Measurements from ENCODE around the gene CBY1.
"Not testable (repeated sequence)": the region's sequence is repeated elsewhere in the genome, so short reads cannot be mapped to it uniquely, and the experiment has no call there.

Gene CBY1

DNA sequence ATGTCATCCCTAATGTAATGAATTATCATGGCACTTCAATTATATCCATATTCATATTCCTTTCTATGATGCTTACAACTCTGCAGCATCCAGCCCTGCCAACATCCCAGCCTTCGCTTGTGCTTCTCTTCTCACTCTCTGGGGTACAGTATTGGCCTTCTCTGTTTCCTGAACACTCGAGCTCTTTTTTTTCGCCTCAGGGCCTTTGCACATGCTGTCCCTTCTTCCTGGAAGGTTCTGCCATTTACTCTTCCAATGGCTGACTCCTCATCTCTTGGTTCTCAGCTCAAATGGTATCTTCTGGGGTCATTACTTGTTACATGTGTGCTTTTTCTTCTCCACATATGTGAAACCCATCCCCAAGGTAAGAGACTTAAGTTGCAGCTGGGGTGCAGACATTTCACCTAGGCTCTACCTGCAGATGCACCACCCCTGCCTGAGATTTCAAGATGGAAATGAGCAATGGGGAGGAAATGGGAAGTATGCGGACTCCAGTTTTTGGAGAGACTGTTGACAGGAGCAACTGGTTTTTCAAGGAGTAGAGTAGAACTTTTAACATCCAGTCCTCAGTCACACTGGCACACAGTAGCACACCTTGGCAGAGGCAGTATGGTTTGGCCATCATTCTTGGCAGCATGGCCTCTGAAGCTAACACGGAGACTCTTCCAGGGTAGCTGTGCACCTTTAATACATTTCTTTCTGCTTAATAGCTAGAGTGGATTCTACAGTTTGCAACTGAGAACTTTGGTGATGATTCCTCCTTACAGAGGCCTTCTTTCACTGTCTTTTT, 44.0 kb upstream of the CBY1 start:
- ChIA-PET POLR2A (no interaction called here), CTCF (interaction anchor here (1.2 to 1.5 kb wide), 2 partner anchors 9 to 69 kb away, joined by 3 to 4 read pairs; partner anchors contain the start of gene TOMM22)
- H3K4me3 ChIP-seq (ENCODE audit: low read depth, low read length), result no peak overlapping the region
- no peak for DNase-seq (ENCODE audit: low read depth, low spot score)
- TF ChIP-seq, protein P1, sequence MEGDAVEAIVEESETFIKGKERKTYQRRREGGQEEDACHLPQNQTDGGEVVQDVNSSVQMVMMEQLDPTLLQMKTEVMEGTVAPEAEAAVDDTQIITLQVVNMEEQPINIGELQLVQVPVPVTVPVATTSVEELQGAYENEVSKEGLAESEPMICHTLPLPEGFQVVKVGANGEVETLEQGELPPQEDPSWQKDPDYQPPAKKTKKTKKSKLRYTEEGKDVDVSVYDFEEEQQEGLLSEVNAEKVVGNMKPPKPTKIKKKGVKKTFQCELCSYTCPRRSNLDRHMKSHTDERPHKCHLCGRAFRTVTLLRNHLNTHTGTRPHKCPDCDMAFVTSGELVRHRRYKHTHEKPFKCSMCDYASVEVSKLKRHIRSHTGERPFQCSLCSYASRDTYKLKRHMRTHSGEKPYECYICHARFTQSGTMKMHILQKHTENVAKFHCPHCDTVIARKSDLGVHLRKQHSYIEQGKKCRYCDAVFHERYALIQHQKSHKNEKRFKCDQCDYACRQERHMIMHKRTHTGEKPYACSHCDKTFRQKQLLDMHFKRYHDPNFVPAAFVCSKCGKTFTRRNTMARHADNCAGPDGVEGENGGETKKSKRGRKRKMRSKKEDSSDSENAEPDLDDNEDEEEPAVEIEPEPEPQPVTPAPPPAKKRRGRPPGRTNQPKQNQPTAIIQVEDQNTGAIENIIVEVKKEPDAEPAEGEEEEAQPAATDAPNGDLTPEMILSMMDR (IDR thresholded peaks at IDR 0.05; ENCODE audit: insufficient read depth, low read length, missing control alignments), result no peak

DNA sequence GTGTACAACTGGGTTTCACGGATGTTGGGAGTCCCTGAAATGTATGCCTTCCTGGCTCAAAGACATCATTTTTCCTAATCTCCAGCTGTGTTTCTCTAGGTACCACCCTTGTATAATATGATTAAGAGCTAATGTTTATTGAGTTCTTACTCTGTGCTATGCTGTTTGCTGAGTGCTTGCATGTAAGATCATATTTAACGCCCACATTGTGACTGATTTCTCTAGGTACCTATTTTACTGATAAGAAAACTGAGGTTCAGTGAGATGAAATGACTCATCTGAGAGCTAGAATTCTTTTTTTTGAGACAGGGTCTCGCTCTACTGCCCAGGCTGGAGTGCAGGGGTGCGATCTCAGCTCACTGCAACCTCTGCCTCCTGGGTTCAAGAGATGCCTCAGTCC, 42.9 kb upstream of the CBY1 start:
- DNase-seq (ENCODE audit: low read depth, low spot score), result no peak
- no peak overlapping the region for H3K4me3 ChIP-seq (ENCODE audit: low read depth, low read length)
- POLR2A ChIA-PET, result no interaction called here
- CTCF ChIA-PET, result interaction anchor here (1.2 kb wide), 1 partner anchor 10 kb away, joined by 4 read pairs; no protein-coding TSS in a partner anchor
- TF ChIP-seq, protein P1 (IDR thresholded peaks at IDR 0.05; ENCODE audit: insufficient read depth, low read length, missing control alignments), result no peak

DNA sequence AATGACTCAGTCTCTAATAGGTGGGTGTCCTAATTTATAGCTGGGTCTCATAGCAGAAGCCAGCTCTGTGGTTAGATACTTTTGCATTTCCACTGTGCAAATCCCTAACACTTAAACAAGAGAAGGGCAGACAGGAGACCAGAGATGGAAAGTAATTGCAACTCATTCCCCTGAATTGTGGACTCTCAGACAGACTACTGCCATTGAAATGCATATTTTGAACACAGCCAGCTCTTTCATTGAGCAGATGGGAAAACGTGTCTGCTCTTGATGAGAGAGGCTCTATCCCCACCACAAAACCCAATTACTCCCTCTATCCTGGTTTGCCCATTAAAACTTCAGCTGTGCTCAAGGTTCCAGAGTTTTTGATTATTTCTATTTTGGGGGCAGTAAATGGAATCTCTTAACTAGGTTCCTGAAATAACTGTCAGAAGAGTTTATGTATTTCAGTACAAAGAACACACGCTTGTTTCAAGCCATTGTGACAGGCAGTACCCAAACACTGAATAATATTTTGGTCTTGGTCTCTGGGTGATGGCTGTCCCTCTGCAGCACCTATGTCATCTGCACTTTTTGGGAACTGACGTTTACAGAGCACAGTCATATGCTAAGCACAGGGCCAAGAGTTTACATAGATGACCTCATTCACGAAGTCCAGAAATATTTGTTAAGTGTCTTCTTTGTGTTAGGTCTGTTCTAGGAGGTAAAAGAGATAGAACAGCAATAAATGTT, 41.9 kb upstream of the CBY1 start:
- CTCF ChIA-PET, result no interaction called here
- POLR2A ChIA-PET, result no interaction called here
- H3K4me3 ChIP-seq (ENCODE audit: low read depth, low read length), result no peak overlapping the region
- no peak for DNase-seq (ENCODE audit: low read depth, low spot score)
- TF ChIP-seq, protein P1 (IDR thresholded peaks at IDR 0.05; ENCODE audit: insufficient read depth, low read length, missing control alignments), result no peak

DNA sequence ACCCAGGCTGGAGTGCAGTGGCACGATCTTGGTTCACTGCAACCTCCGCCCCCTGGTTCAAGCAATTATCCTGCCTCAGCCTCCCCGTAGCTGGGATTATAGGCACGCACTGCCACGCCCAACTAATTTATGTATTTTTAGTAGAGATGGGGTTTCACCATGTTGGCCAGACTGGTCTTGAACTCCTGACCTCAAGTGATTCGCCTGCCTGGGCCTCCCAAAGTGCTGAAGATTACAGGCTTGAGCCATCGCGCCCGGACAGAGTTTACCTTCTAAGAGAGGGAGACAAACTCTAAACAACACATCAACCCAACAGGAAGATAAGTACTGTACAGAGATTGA, 41.4 kb upstream of the CBY1 start:
- H3K4me3 ChIP-seq (ENCODE audit: low read depth, low read length); CTCF ChIA-PET; POLR2A ChIA-PET; DNase-seq (ENCODE audit: low read depth, low spot score): not testable (repeated sequence)

DNA sequence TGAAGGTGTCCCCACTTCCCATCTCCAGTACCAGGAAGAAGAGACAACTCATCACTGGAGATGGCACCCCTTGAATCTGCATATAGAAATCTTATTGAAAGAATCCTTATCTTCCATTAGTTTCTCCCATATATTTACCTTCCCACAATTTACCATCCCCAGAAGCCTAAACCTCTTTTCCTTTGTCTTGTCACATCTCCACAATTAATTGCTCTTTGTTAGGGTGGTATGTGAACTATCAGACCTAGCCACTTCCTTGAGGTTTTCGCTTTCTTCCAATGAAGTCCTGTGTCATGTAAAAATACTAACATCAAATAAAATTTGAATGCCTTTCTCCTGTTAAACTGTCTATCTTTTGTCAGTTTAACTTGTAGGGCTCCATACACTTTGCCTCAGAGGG, 38.2 kb upstream of the CBY1 start:
- CTCF ChIA-PET, result no interaction called here
- no peak overlapping the region for H3K4me3 ChIP-seq (ENCODE audit: low read depth, low read length)
- TF ChIP-seq, protein P1 (IDR thresholded peaks at IDR 0.05; ENCODE audit: insufficient read depth, low read length, missing control alignments), result no peak
- POLR2A ChIA-PET, result no interaction called here
- DNase-seq (ENCODE audit: low read depth, low spot score), result no peak

DNA sequence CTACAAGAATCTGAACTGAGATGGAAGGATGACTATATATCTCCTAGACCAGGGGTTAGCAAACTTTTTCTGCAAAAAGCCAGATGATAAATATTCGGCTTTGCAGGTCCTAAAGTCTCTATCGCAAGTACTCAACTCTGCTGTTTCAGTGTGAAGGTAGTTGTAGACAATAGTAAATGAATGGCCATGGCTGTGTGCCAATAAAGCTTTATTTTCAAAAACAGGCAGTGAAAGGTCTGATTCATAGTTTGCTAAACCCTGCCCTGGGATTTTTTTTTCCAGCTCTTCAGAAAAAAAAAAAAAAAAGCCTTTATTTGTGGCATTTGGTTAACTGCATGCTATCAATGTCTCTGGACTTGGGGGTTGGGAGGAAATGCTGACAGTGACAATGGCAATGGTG, 37.8 kb upstream of the CBY1 start:
- POLR2A ChIA-PET, result no interaction called here
- TF ChIP-seq, protein P1 (IDR thresholded peaks at IDR 0.05; ENCODE audit: insufficient read depth, low read length, missing control alignments), result no peak
- CTCF ChIA-PET, result no interaction called here
- DNase-seq (ENCODE audit: low read depth, low spot score), result no peak
- H3K4me3 ChIP-seq (ENCODE audit: low read depth, low read length), result no peak overlapping the region
